Measurements from ENCODE around the gene GOLIM4. TPM values are rescaled to one million over a fixed set of nuclear protein-coding genes. Genes with fewer than 3 reads are reported as not detected.

Gene GOLIM4
- total RNA-seq, 4 donors from 2014 or later = 9.1 to 29.6 (median 13.8) TPM

DNA sequence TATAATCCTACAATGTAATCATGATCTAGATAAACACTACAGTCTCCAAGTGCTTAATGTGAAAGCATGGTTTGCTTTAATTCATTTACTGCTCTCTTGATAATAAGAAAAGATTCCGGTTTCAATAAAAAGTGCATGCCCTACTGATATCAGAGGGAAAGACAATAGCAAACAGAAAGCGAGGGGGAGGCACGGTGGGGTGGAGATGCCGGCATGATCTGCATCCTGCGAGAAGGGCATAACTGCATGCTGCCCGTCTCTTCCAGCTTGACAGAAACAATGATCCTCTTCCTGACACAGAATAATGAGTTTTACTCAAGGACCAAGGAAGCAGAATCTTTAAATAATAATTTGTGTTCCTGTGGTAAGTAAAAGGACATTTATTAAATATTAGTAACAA, 51.7 kb downstream of the GOLIM4 start:
- H3K27ac ChIP-seq = no peak overlapping the region
- peaks cover 0 to 30% (median 0%) of the 10 kb centered on the region in 3 donors for H3K36me3 ChIP-seq
- peaks cover 0 to 8% (median 0%) of the 10 kb centered on the region in 3 donors for H3K4me1 ChIP-seq
- H3K4me3 ChIP-seq = no peak overlapping the region
- DNase-seq = no peak
- no peaks in the 10 kb centered on the region for H3K27me3 ChIP-seq
- TF ChIP-seq, protein P1, sequence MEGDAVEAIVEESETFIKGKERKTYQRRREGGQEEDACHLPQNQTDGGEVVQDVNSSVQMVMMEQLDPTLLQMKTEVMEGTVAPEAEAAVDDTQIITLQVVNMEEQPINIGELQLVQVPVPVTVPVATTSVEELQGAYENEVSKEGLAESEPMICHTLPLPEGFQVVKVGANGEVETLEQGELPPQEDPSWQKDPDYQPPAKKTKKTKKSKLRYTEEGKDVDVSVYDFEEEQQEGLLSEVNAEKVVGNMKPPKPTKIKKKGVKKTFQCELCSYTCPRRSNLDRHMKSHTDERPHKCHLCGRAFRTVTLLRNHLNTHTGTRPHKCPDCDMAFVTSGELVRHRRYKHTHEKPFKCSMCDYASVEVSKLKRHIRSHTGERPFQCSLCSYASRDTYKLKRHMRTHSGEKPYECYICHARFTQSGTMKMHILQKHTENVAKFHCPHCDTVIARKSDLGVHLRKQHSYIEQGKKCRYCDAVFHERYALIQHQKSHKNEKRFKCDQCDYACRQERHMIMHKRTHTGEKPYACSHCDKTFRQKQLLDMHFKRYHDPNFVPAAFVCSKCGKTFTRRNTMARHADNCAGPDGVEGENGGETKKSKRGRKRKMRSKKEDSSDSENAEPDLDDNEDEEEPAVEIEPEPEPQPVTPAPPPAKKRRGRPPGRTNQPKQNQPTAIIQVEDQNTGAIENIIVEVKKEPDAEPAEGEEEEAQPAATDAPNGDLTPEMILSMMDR (IDR thresholded peaks at IDR 0.05) = no peak
- TF ChIP-seq POLR2A (IDR thresholded peaks at IDR 0.05) = no peak
- no peaks in the 10 kb centered on the region for H3K9me3 ChIP-seq
- 76 to 87% methylated on average over 6 of the region's 6 CpGs for WGBS, 2 donors
- intact Hi-C loops (cut with DNase I) = no loop called here

DNA sequence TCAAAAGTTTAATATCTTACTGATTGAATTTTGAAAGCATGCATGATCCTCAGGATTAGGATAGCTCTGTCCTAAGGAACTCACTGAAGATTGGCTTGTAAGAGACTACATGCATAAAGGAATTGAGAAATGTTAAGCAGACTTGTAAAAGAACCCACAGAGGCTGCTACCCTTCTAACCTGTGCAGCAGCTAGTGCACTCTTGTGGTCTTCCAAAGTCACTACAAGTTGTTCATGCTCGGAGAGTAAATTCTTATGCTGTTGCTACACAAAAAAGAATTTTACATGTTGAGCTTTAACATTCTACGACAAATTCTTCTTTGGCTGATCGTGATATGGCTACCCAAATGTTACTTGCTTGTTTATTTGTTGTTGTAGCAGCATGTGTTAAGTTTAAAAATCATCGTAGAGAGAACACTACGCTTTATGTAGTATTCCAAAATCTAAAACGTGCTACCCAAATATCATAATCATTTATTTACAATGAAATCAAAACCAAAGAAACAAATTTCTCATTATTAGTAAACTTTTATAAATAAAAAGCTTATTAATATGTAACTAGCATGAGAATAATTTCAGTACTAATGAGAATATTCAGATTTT, 55.0 kb downstream of the GOLIM4 start:
- Histone ChIP-seq H3K27ac (no peak overlapping the region), H3K4me1 (no peaks in the 10 kb centered on the region), H3K9me3 (no peaks in the 10 kb centered on the region), H3K36me3 (peaks cover 0 to 58% (median 10%) of the 10 kb centered on the region in 3 donors), H3K4me3 (no peak overlapping the region), H3K27me3 (no peaks in the 10 kb centered on the region)
- TF ChIP-seq POLR2A (IDR thresholded peaks at IDR 0.05) = no peak
- TF ChIP-seq, protein P1 (IDR thresholded peaks at IDR 0.05) = peak in 5 of 6 experiments; percentile 28 to 56 (median 39)
- intact Hi-C loops (cut with DNase I) = no loop called here
- no peak for DNase-seq
- WGBS, 2 donors = 76 to 77% methylated on average over 6 of the region's 6 CpGs

DNA sequence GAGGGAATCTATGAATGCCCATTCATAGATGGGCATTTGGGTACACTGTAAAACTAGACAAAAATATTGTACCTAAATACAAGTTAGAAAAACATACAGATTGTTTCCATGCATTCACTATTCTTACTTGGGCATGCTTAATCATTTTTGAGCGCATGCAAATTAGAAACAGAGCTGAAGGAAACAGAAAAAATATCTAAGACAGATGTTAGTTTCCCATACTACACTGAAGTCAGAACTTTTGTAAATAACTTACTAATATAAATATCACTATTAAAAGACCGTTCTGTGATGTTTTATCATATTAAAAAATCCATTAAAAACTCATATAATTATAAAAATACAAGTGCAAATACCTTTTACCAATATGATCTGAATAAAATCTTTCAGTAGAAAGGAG, 58.7 kb downstream of the GOLIM4 start:
- DNase-seq = no peak
- WGBS, 2 donors = 79 to 80% methylated on average over 2 of the region's 2 CpGs
- H3K27me3 ChIP-seq = no peaks in the 10 kb centered on the region
- peaks cover 0 to 6% (median 0%) of the 10 kb centered on the region in 3 donors for H3K4me1 ChIP-seq
- intact Hi-C loops (cut with DNase I) = no loop called here
- H3K4me3 ChIP-seq = no peak overlapping the region
- TF ChIP-seq, protein P1 (IDR thresholded peaks at IDR 0.05) = no peak
- TF ChIP-seq POLR2A (IDR thresholded peaks at IDR 0.05) = no peak
- H3K36me3 ChIP-seq = peaks cover 0 to 64% (median 10%) of the 10 kb centered on the region in 3 donors
- H3K27ac ChIP-seq = no peak overlapping the region
- H3K9me3 ChIP-seq = no peaks in the 10 kb centered on the region

DNA sequence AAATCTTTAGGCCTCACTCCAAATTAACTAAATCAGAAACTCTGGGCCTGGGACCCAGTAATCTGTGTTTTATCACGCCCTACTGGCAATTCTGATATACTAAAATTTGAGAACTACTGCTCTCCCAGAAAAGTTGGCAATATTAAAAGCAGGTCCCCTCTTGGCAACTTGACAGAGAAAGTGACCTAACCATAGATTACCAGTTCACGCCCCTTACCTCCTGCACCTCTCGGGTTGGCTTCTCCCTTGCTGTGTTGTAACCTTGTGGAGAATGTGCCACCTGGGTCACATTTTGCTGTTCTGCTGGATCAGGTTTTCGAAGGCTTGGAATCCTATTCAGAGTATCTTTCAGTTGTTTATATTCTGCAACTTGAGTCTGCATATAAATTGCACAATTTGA, 59.1 kb downstream of the GOLIM4 start:
- Histone ChIP-seq H3K27ac (no peak overlapping the region), H3K27me3 (no peaks in the 10 kb centered on the region), H3K4me1 (peaks cover 0 to 6% (median 0%) of the 10 kb centered on the region in 3 donors), H3K36me3 (peaks cover 0 to 64% (median 10%) of the 10 kb centered on the region in 3 donors), H3K9me3 (no peaks in the 10 kb centered on the region), H3K4me3 (no peak overlapping the region)
- WGBS, 2 donors = 93 to 94% methylated on average over 4 of the region's 4 CpGs
- no peak for TF ChIP-seq POLR2A (IDR thresholded peaks at IDR 0.05)
- TF ChIP-seq, protein P1 (IDR thresholded peaks at IDR 0.05) = no peak
- intact Hi-C loops (cut with DNase I) = no loop called here
- no peak for DNase-seq

DNA sequence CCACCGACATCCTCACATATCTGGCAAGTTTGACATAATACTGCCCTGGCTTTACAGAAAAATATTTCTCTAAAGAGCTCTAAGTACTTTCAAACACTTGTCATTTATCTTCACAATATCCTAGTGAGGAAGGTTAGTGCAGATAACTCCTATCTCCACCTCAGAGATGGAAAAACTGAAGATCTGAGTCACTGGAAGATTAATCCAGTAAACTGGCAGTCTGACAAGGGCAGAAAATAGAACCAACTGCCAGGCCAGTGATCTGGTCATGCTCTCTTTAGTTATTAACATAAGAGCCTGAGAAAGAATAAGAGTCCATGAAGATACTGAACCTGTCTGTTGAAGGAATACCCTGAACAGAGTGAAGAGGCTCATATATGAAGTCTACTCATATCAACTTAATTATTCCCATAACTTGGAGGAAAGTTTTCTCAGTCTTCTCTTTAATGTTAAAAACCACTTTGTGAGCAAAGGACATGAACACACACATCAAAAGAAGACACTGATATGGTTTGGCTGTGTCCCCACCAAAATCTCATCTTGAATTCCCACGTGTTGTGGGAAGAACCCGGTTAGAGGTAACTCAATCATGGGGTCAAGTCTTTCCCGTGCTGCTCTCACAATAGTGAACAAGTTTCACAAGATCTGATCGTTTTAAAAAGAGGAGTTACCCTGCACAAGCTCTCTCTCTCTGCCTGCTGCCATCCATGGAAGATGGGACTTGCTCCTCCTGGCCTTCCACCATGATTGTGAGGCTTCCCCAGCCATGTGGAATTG, 61.4 kb downstream of the GOLIM4 start:
- TF ChIP-seq, protein P1 (IDR thresholded peaks at IDR 0.05) = no peak
- no peak for TF ChIP-seq POLR2A (IDR thresholded peaks at IDR 0.05)
- intact Hi-C loops (cut with DNase I) = no loop called here
- H3K4me3 ChIP-seq = no peak overlapping the region
- no peaks in the 10 kb centered on the region for H3K27me3 ChIP-seq
- DNase-seq = no peak
- no peaks in the 10 kb centered on the region for H3K9me3 ChIP-seq
- 70 to 88% methylated on average over 5 of the region's 5 CpGs for WGBS, 2 donors
- H3K27ac ChIP-seq = no peak overlapping the region
- peaks cover 0 to 71% (median 10%) of the 10 kb centered on the region in 3 donors for H3K36me3 ChIP-seq
- H3K4me1 ChIP-seq = peaks cover 0 to 6% (median 0%) of the 10 kb centered on the region in 3 donors

Data from esophagus squamous epithelium (tissue), 5 donors.